ENCODE measurements around the gene FOXP3.

DNA sequence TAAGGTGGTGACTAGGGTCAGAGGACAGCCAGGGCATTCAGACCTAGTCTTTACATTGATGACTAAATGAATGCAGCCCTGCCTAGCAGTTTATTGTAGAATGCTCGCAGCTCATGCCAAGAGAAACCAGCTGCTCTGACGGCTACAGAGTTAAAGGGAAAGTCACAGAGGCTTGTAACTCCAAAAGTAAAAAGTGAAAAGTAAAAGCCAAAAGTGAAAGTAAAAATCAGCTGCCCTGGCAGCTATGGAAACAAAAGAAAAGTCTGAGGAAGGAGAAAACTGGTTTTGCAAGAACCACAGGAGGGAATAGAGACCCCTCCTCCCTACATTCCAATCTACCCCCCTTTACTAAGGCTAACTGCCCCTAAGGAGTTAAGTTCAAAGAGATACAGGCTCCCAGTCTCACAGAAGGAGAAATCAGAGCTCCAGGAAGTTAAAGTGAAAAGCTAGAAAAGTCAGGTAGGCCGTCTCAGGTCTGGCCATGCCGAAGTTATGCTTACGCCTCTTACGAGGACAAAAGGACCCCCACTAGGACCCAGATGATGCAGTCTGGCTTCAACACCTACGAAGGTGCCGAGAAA, 45.0 kb upstream of the FOXP3 start:
- TF ChIP-seq, protein P1, sequence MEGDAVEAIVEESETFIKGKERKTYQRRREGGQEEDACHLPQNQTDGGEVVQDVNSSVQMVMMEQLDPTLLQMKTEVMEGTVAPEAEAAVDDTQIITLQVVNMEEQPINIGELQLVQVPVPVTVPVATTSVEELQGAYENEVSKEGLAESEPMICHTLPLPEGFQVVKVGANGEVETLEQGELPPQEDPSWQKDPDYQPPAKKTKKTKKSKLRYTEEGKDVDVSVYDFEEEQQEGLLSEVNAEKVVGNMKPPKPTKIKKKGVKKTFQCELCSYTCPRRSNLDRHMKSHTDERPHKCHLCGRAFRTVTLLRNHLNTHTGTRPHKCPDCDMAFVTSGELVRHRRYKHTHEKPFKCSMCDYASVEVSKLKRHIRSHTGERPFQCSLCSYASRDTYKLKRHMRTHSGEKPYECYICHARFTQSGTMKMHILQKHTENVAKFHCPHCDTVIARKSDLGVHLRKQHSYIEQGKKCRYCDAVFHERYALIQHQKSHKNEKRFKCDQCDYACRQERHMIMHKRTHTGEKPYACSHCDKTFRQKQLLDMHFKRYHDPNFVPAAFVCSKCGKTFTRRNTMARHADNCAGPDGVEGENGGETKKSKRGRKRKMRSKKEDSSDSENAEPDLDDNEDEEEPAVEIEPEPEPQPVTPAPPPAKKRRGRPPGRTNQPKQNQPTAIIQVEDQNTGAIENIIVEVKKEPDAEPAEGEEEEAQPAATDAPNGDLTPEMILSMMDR (conservative IDR thresholded peaks at IDR 0.05; ENCODE audit: low read depth in 2 of 2), result no peak
- TF ChIP-seq JUNB (IDR thresholded peaks at IDR 0.05; ENCODE audit: unreplicated experiment) (no peak), EZH2 (IDR thresholded peaks at IDR 0.05; ENCODE audit: low read depth, unreplicated experiment) (no peak), POLR2AphosphoS5 (IDR thresholded peaks at IDR 0.05; ENCODE audit: low read depth) (no peak)
- TF ChIP-seq, protein P2, sequence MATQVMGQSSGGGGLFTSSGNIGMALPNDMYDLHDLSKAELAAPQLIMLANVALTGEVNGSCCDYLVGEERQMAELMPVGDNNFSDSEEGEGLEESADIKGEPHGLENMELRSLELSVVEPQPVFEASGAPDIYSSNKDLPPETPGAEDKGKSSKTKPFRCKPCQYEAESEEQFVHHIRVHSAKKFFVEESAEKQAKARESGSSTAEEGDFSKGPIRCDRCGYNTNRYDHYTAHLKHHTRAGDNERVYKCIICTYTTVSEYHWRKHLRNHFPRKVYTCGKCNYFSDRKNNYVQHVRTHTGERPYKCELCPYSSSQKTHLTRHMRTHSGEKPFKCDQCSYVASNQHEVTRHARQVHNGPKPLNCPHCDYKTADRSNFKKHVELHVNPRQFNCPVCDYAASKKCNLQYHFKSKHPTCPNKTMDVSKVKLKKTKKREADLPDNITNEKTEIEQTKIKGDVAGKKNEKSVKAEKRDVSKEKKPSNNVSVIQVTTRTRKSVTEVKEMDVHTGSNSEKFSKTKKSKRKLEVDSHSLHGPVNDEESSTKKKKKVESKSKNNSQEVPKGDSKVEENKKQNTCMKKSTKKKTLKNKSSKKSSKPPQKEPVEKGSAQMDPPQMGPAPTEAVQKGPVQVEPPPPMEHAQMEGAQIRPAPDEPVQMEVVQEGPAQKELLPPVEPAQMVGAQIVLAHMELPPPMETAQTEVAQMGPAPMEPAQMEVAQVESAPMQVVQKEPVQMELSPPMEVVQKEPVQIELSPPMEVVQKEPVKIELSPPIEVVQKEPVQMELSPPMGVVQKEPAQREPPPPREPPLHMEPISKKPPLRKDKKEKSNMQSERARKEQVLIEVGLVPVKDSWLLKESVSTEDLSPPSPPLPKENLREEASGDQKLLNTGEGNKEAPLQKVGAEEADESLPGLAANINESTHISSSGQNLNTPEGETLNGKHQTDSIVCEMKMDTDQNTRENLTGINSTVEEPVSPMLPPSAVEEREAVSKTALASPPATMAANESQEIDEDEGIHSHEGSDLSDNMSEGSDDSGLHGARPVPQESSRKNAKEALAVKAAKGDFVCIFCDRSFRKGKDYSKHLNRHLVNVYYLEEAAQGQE (IDR thresholded peaks at IDR 0.05; ENCODE audit: unreplicated experiment), result no peak
